ENCODE results near the gene RAB29.

The RAB29 gene

GRCh38 chr1:205797168-205797567 is 21.9 kb upstream of the RAB29 start:
- DNase-seq = no peak

GRCh38 chr1:205794011-205794730 is 18.9 kb upstream of the RAB29 start:
- DNase-seq = no peak

GRCh38 chr1:205792961-205793673 is 17.8 kb upstream of the RAB29 start:
- no peak for DNase-seq

GRCh38 chr1:205792481-205792881 is 17.2 kb upstream of the RAB29 start:
- no peak for DNase-seq

- peak in 49 of 56 donors; percentile 9 to 85 (median 54) for DNase-seq
These were observed 16.4 kb upstream of the RAB29 start for GRCh38 chr1:205791568-205792180.

GRCh38 chr1:205787287-205787916 is 12.1 kb upstream of the RAB29 start:
- no peak for DNase-seq

- no peak for DNase-seq
These were observed 11.3 kb upstream of the RAB29 start for GRCh38 chr1:205786601-205787000.

- no peak for DNase-seq
These were observed 10.2 kb upstream of the RAB29 start for GRCh38 chr1:205785446-205785845.

- DNase-seq = peak in 1 of 56 donors; percentile 14
These were observed 8.6 kb upstream of the RAB29 start for GRCh38 chr1:205783904-205784303.

GRCh38 chr1:205783433-205783795 is 8.1 kb upstream of the RAB29 start:
- DNase-seq = no peak

GRCh38 chr1:205782627-205783432 is 7.5 kb upstream of the RAB29 start:
- DNase-seq = no peak

- no peak for DNase-seq
These were observed 5.1 kb upstream of the RAB29 start for GRCh38 chr1:205780335-205780734.

- DNase-seq = no peak
These were observed 2.7 kb upstream of the RAB29 start for GRCh38 chr1:205777994-205778393.

- DNase-seq = no peak
These were observed 405 bp upstream of the RAB29 start for GRCh38 chr1:205775717-205776056.

GRCh38 chr1:205774198-205775014 is 876 bp downstream of the RAB29 start:
- peak in 2 of 56 donors; percentile 9 to 22 for DNase-seq

- DNase-seq = no peak
These were observed 2.7 kb downstream of the RAB29 start for GRCh38 chr1:205772607-205773032.

- DNase-seq = no peak
These were observed 4.7 kb downstream of the RAB29 start for GRCh38 chr1:205770618-205771017.

- DNase-seq = no peak
These were observed 5.5 kb downstream of the RAB29 start for GRCh38 chr1:205769641-205770365.

- DNase-seq = no peak
These were observed 8.0 kb downstream of the RAB29 start for GRCh38 chr1:205767248-205767647.

GRCh38 chr1:205766570-205766969 is 8.7 kb downstream of the RAB29 start:
- DNase-seq = no peak
